Glutamatergic neuron (in vitro differentiated cells): Measurements from ENCODE around the gene PCARE. TPM values are rescaled to one million over a fixed set of nuclear protein-coding genes. Genes with fewer than 3 reads are reported as not detected.

Experiments
- DNase-seq: peaks from one replicate; pipeline ENCODE4 v3.0.0; 2022
- H3K27ac Mint-ChIP-seq: one replicate; pipeline ENCODE4 v1.8.0; 2020; ENCODE audit warnings: mild to moderate bottlenecking, mixed read lengths, inconsistent platforms; ENCODE audit not compliant: unreplicated experiment
- H3K27me3 Mint-ChIP-seq: one replicate; pipeline ENCODE4 v1.8.0; 2020; ENCODE audit warnings: mild to moderate bottlenecking, moderate library complexity, mixed read lengths, inconsistent platforms; ENCODE audit not compliant: unreplicated experiment
- H3K36me3 Mint-ChIP-seq: one replicate; pipeline ENCODE4 v1.8.0; 2020; ENCODE audit warnings: mild to moderate bottlenecking, mixed read lengths, inconsistent platforms; ENCODE audit not compliant: unreplicated experiment
- H3K4me1 Mint-ChIP-seq: one replicate; pipeline ENCODE4 v1.8.0; 2020; ENCODE audit warnings: mild to moderate bottlenecking, low read depth, mixed read lengths, inconsistent platforms; ENCODE audit not compliant: unreplicated experiment
- H3K4me3 Mint-ChIP-seq: one replicate; pipeline ENCODE4 v1.8.0; 2020; ENCODE audit warnings: mild to moderate bottlenecking, mixed read lengths, inconsistent platforms; ENCODE audit not compliant: unreplicated experiment
- H3K9me3 Mint-ChIP-seq: one replicate; pipeline ENCODE4 v1.8.0; 2020; ENCODE audit warnings: mild to moderate bottlenecking, moderate library complexity, mixed read lengths, inconsistent platforms; ENCODE audit not compliant: unreplicated experiment
- total RNA-seq: library from RNA; stranded (reverse); fragmentation: NEBNext Ultra II Directional; extraction: Animal tissue kit (Norgen Biotek cat#: 25700); gene quantifications from one replicate; pipeline ENCODE4 v1.2.1, GENCODE V29; 2021; ENCODE audit not compliant: unreplicated experiment
- TF ChIP-seq, protein P1 (sequence below): fragments of 200-600 bp; sonication (generic); IDR thresholded peaks from one replicate; pipeline ENCODE4 v1.5.0; 2021; ENCODE audit not compliant: partially characterized antibody, unreplicated experiment

PCARE gene
- total RNA-seq, 1 donor from 2014 or later, result 0.66 TPM

DNA sequence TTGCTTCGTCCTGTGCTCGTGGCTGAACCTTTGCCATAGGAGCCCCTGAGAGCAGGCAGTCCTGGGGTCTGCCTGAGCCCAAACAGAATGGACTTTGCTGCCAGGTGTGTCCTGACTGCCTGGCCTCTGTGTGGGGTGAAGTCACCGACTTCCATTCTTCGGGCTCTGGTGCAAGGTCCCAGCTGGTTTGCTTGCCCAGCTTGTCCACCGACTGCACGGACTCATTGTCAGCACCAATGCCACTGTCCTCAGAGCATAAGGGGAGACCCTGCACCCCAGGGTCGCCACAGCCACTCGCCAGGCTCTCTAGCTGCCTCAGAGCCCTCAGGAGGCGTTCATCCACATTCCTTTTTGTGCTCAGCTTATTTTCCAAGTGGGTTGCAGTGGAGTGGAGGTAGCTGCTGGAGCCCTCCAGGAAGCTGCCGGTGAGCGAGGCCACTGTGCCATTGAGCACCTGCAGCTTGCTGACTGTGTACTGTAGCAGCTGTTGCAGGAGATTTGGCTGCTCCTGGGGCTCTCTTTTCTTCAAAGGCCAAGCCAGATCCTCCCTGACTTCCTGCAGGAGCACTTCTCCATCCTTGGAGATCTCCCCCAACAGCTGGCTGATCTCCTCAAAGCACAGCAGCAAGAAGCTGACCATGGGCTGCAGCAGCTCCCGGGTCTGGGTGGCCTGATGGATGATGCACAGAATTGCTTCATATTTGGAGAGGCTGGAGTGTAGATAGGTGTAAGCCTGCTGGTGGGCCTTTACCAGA lies 1.2 kb downstream of the PCARE start:
- Mint-ChIP-seq H3K4me1 (peaks cover 20% of the 10 kb centered on the region), H3K4me3 (no peak overlapping the region), H3K9me3 (peaks cover 5% of the 10 kb centered on the region), H3K27me3 (no peaks in the 10 kb centered on the region), H3K27ac (no peak overlapping the region), H3K36me3 (peaks cover 4% of the 10 kb centered on the region)
- TF ChIP-seq, protein P1, sequence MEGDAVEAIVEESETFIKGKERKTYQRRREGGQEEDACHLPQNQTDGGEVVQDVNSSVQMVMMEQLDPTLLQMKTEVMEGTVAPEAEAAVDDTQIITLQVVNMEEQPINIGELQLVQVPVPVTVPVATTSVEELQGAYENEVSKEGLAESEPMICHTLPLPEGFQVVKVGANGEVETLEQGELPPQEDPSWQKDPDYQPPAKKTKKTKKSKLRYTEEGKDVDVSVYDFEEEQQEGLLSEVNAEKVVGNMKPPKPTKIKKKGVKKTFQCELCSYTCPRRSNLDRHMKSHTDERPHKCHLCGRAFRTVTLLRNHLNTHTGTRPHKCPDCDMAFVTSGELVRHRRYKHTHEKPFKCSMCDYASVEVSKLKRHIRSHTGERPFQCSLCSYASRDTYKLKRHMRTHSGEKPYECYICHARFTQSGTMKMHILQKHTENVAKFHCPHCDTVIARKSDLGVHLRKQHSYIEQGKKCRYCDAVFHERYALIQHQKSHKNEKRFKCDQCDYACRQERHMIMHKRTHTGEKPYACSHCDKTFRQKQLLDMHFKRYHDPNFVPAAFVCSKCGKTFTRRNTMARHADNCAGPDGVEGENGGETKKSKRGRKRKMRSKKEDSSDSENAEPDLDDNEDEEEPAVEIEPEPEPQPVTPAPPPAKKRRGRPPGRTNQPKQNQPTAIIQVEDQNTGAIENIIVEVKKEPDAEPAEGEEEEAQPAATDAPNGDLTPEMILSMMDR, result no peak
- DNase-seq, result no peak

DNA sequence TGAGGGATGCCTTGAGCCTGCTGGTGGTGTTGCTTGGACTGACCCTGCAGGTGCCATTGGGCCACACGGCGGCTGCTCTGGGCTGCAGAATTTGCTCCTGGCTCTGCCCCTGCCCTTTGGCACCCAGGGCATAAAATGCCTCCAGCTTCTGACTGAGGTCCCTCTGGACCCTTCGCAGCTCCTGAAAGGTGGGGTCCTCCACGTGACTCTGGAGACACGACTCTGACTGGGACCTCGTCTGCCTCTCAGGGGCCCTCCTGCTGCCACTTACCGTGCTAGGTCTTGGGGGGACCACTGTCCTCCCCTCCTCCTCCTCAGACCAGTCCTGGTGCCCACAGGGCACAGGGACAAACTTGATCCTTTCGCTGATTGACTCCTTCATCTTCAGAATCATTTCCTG lies 2.1 kb downstream of the PCARE start:
- H3K9me3 Mint-ChIP-seq, result peaks cover 5% of the 10 kb centered on the region
- peaks cover 20% of the 10 kb centered on the region for H3K4me1 Mint-ChIP-seq
- no peak for DNase-seq
- TF ChIP-seq, protein P1, result no peak
- H3K27ac Mint-ChIP-seq, result no peak overlapping the region
- H3K27me3 Mint-ChIP-seq, result no peaks in the 10 kb centered on the region
- peaks cover 4% of the 10 kb centered on the region for H3K36me3 Mint-ChIP-seq
- H3K4me3 Mint-ChIP-seq, result no peak overlapping the region

DNA sequence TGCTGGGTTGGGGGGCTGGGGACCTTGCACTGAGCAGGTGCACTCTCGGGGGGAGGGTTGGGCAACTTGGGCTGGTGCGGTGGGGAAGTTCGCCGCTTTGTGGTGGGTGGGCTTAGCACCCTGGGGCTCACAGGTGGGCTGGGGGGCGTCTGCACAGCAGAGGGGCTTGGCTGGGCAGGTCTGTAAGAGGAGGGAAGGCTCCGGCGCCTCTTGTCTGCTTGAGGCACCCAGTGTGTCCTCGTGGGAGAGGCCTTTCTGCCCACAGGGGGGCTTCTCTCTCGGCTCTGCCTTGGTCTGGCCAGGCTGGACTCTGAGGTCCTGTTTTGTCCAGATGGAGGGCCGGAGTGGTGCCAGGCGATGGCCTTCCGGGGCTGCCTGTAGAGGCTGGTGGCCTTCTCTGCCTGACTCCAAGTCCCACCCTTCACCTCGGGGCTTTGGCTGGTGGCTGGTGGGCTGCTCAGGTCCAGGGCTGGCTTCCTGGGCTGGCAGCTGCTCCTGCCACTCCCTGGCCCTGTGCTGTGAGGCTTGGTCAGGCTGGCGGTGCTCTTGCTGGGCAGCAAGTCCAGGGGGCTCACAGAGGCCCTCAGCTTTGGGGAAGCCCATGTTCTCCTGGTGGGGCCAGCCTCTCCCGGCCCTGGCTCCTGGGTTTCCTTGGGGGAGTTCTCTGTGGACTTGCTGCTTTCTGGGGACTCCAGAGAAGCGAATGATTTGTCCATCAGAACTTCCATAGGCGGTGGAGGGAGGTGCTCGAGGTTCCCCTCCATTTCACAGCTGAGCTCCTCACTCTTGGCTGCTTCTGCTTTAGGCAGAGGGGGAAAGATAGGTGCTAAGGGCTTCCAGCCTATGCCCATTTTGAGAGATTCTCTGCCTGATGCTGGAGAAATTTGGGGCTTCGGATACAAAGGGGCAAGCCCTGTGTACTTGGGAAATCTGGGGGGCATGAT lies 3.0 kb downstream of the PCARE start:
- Mint-ChIP-seq H3K4me3 (no peak overlapping the region), H3K4me1 (peaks cover 15% of the 10 kb centered on the region), H3K36me3 (peaks cover 4% of the 10 kb centered on the region), H3K9me3 (peaks cover 5% of the 10 kb centered on the region), H3K27ac (no peak overlapping the region), H3K27me3 (no peaks in the 10 kb centered on the region)
- no peak for DNase-seq
- TF ChIP-seq, protein P1, result no peak

DNA sequence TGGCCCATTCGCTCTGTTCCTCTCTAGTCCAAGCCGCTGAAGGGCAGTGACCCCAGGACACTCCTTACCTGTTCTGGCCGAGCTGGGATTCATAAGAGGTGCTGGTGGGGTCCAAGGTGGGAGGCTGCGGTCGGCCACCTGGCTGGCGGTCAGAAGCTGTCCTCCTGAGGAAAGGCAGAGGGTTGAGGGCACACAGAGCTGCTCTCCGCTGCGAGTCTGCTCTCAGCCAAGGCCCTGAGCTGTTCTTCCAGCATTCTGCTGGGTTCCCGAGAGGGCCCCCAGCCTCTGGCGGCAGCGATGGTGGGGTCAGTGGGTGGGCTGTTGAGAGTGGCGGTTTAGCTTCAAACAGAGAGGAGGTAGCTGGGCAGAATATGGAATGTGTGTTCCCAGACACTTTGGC lies 3.8 kb downstream of the PCARE start:
- TF ChIP-seq, protein P1, result no peak
- H3K9me3 Mint-ChIP-seq, result peaks cover 5% of the 10 kb centered on the region
- H3K36me3 Mint-ChIP-seq, result peaks cover 4% of the 10 kb centered on the region
- H3K27ac Mint-ChIP-seq, result no peak overlapping the region
- no peak overlapping the region for H3K4me3 Mint-ChIP-seq
- no peak for DNase-seq
- no peaks in the 10 kb centered on the region for H3K27me3 Mint-ChIP-seq
- H3K4me1 Mint-ChIP-seq, result peaks cover 13% of the 10 kb centered on the region

DNA sequence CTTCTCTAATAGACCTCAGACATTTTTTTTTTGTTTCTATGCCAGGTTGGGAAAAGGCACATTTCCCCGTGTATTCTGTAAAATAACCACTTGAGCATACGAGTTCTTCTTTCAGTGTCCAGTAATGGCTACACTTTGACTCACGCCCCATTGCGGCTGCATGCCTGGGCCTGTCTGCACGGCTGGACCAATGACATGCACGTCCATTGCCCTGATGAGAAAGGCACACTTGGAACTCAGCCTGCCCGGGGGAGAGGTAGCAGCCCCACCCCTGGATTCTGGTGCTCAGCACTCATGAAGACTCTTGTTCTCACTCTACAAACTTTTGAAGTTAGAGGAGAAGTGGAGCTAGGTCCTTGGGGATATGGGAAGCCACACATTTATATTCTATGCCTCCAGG lies 5.8 kb downstream of the PCARE start:
- DNase-seq, result no peak
- no peaks in the 10 kb centered on the region for H3K27me3 Mint-ChIP-seq
- no peak overlapping the region for H3K4me3 Mint-ChIP-seq
- no peak overlapping the region for H3K27ac Mint-ChIP-seq
- no peaks in the 10 kb centered on the region for H3K9me3 Mint-ChIP-seq
- TF ChIP-seq, protein P1, result no peak
- H3K4me1 Mint-ChIP-seq, result peaks cover 4% of the 10 kb centered on the region
- peaks cover 4% of the 10 kb centered on the region for H3K36me3 Mint-ChIP-seq
